Fibroblast of lung (primary cell): Measurements from ENCODE around the gene GALK2. TPM values are rescaled to one million over a fixed set of nuclear protein-coding genes. Genes with fewer than 3 reads are reported as not detected.
A peak's percentile ranks its signal among the peaks of the same experiment; 100 is the strongest.

ENCODE experiments used
- DNase-seq, 2 donors: peaks; one replicate each; pipeline versions ENCODE4 v3.0.0 to v3.0.0-alpha.2; 2010; ENCODE audit warnings: low read depth in 2 of 2
- H2AFZ ChIP-seq: 2 replicates; pipeline ENCODE4 v1.5.1; 2012; ENCODE audit warnings: low read length, control low read depth, inconsistent platforms
- H3K27ac ChIP-seq: 2 replicates; pipeline ENCODE4 v1.5.1; 2011; ENCODE audit warnings: low read length, control low read depth; ENCODE audit not compliant: insufficient read depth
- H3K27me3 ChIP-seq: 2 replicates; pipeline ENCODE4 v1.5.1; 2011; ENCODE audit warnings: mild to moderate bottlenecking, low read length; ENCODE audit not compliant: control insufficient read depth, insufficient read depth
- H3K36me3 ChIP-seq: 2 replicates; pipeline ENCODE4 v1.5.1; 2011; ENCODE audit warnings: low read length; ENCODE audit not compliant: control insufficient read depth, insufficient read depth
- H3K4me1 ChIP-seq: 2 replicates; pipeline ENCODE4 v1.5.1; 2011; ENCODE audit warnings: low read length; ENCODE audit not compliant: control insufficient read depth, insufficient read depth; ENCODE audit errors: extremely low read depth
- H3K4me2 ChIP-seq: 2 replicates; pipeline ENCODE4 v1.5.1; 2011; ENCODE audit warnings: low read length, control low read depth; ENCODE audit not compliant: insufficient read depth; ENCODE audit errors: extremely low read depth
- H3K4me3 ChIP-seq, 4 experiments: fragments of 200-600 bp in 1 of 4; sonication (generic) in 1 of 4; replicated peaks in 1 of 4; 2 replicates each; pipeline ENCODE4 v1.5.1; 2011 to 2016; ENCODE audit warnings: low read length in 4 of 4, low read depth in 3 of 4, mild to moderate bottlenecking in 3 of 4, control low read depth in 2 of 4, inconsistent platforms in 1 of 4, mixed read lengths in 1 of 4; ENCODE audit not compliant: insufficient read depth in 1 of 4; ENCODE audit errors: control extremely low read depth in 1 of 4
- H3K79me2 ChIP-seq: 2 replicates; pipeline ENCODE4 v1.5.1; 2012; ENCODE audit warnings: mild to moderate bottlenecking, low read length, inconsistent platforms; ENCODE audit not compliant: control insufficient read depth, insufficient read depth
- H3K9ac ChIP-seq: 2 replicates; pipeline ENCODE4 v1.5.1; 2011; ENCODE audit warnings: mild to moderate bottlenecking, low read length, control low read depth; ENCODE audit not compliant: insufficient read depth
- H3K9me3 ChIP-seq: 2 replicates; pipeline ENCODE4 v1.5.1; 2012; ENCODE audit warnings: low read depth, low read length; ENCODE audit not compliant: control insufficient read depth, insufficient read depth
- H4K20me1 ChIP-seq: 2 replicates; pipeline ENCODE4 v1.5.1; 2011; ENCODE audit warnings: low read length; ENCODE audit not compliant: control insufficient read depth, insufficient read depth; ENCODE audit errors: extremely low read depth
- EZH2 ChIP-seq: IDR thresholded peaks from 2 replicates; pipeline ENCODE4 v1.5.1; 2012; ENCODE audit warnings: low read length, control low read depth, mild to moderate bottlenecking; ENCODE audit errors: missing control alignments
- polyA plus RNA-seq, 2 donors: library from polyadenylated mRNA; depleted of rRNA in 1 of 2; stranded (reverse) in 1 of 2; unstranded in 1 of 2; fragments of >200 nt; gene quantifications; 2 replicates each; pipeline ENCODE4 v1.2.1, GENCODE V29; 2011 to 2012; ENCODE audit warnings: missing spikeins in 1 of 2
- total RNA-seq: library from RNA; depleted of rRNA; stranded (reverse); fragments of >200 nt; gene quantifications from 2 replicates; pipeline ENCODE4 v1.2.1, GENCODE V29; 2014
- TF ChIP-seq, protein P1 (sequence below), 2 donors: IDR thresholded peaks in 1 of 2; conservative IDR thresholded peaks in 1 of 2; 1 replicate in 1 of 2; 2 replicates in 1 of 2; pipeline ENCODE4 v1.5.1; 2011 to 2012; ENCODE audit warnings: low read length in 2 of 2, control low read depth in 1 of 2, inconsistent platforms in 1 of 2, low read depth in 1 of 2, mild to moderate bottlenecking in 1 of 2

GALK2 gene
- total and polyA plus RNA-seq, 2 donors (not counting 1 experiment from before 2014, with no cell fraction given), result 37.5 to 74.5 TPM

DNA sequence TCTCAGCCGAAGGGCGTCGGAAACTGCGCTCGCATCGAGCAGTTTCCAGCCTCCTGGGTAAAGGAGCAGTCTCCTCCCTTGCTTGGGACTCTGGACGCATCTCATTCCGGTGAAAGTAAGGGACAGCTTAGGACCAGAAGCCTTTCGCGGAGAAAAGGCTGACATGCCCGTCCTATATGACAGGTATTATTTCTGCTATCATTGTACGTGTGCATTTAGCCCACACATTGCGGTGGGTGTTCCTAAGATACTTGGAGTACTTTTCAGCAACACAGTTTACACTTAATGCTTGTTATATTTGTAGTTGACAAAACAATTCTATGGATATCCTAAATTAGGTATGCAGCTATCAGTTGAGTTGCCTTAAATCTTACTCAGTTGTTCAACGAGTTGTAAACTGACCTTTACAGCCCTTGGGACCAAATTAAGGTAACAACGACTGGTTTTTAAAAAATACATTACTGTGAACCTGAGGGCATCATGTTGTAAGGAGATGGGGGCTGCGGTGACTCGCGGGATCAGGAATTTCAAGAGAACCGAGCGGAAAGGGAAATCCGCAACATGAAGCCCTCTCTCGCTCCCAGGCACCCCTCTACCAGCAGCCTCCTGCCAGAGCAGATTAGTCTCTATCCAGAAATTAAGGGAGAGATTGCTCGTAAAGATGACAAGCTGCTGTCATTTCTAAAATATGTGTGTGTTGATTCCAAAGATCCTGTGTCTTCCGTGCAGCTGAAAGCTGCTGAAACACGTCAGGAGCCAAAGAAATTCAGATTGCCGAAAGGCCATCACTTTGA is 14.0 kb upstream of the GALK2 start:
- H3K4me1 ChIP-seq, result no peaks in the 10 kb centered on the region
- no peak for TF ChIP-seq EZH2
- TF ChIP-seq, protein P1, sequence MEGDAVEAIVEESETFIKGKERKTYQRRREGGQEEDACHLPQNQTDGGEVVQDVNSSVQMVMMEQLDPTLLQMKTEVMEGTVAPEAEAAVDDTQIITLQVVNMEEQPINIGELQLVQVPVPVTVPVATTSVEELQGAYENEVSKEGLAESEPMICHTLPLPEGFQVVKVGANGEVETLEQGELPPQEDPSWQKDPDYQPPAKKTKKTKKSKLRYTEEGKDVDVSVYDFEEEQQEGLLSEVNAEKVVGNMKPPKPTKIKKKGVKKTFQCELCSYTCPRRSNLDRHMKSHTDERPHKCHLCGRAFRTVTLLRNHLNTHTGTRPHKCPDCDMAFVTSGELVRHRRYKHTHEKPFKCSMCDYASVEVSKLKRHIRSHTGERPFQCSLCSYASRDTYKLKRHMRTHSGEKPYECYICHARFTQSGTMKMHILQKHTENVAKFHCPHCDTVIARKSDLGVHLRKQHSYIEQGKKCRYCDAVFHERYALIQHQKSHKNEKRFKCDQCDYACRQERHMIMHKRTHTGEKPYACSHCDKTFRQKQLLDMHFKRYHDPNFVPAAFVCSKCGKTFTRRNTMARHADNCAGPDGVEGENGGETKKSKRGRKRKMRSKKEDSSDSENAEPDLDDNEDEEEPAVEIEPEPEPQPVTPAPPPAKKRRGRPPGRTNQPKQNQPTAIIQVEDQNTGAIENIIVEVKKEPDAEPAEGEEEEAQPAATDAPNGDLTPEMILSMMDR (conservative IDR thresholded peaks at IDR 0.05 in 1 of 2, IDR thresholded peaks at IDR 0.05 in 1 of 2; ENCODE audit: low read depth in 1 of 2, low read length in 2 of 2), result no peak
- H3K79me2 ChIP-seq, result peaks cover 68% of the 10 kb centered on the region
- no peaks in the 10 kb centered on the region for H4K20me1 ChIP-seq
- peak overlapping the region; percentile 83 for H3K4me2 ChIP-seq
- peak; percentile 31 to 48 for DNase-seq
- H3K27ac ChIP-seq, result peak overlapping the region; percentile 95
- H3K4me3 ChIP-seq, result peak overlapping the region; percentile 86 to 100 (median 97)
- no peaks in the 10 kb centered on the region for H3K9me3 ChIP-seq
- peak overlapping the region; percentile 98 for H2AFZ ChIP-seq
- peak overlapping the region; percentile 74 for H3K9ac ChIP-seq
- H3K36me3 ChIP-seq, result no peaks in the 10 kb centered on the region
- no peaks in the 10 kb centered on the region for H3K27me3 ChIP-seq

DNA sequence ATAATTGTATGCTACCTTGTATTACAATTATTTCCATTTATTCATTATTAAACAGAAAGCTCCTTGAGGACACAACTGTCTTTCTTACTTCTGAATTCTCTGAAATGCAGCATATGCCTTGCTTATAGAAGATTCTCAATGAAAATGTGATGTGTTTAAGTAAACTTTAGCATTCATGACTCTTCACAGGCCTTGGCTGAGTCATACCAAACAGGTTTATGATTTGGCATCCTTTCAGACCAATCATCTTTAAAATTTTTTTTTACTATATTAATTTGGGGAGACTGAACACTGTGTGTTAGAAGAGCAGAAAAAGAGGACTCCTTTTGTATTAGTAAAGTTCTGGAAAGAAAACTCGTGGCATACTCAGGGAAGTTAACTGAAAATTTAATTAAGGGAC is 6.4 kb upstream of the GALK2 start:
- Histone ChIP-seq H3K27ac (no peak overlapping the region), H3K27me3 (no peaks in the 10 kb centered on the region), H3K79me2 (peaks cover 5% of the 10 kb centered on the region), H3K36me3 (peaks cover 4% of the 10 kb centered on the region), H2AFZ (no peak overlapping the region), H3K9ac (no peak overlapping the region), H3K9me3 (no peaks in the 10 kb centered on the region), H3K4me1 (no peaks in the 10 kb centered on the region), H3K4me3 (no peak overlapping the region), H3K4me2 (no peak overlapping the region), H4K20me1 (no peaks in the 10 kb centered on the region)
- DNase-seq, result no peak
- TF ChIP-seq EZH2, result no peak
- TF ChIP-seq, protein P1 (conservative IDR thresholded peaks at IDR 0.05 in 1 of 2, IDR thresholded peaks at IDR 0.05 in 1 of 2; ENCODE audit: low read depth in 1 of 2, low read length in 2 of 2), result no peak

DNA sequence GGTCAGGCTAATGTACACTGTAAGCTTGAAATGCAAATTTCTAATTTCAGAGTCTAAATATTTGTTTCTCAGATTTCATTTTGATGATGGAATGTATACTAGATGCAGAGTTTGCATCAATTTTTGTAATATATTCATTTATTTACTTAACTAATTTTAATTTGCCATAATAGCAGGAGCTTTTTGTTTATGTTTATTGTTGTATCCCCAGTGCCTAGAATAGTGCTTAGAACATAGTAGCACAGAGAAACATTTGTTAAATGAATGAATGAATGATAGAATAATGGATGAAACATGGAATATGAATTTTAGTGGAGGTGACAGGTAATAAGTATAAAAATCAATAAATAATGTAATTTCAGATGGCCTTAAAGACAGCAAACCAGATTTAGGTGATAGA is 5.2 kb upstream of the GALK2 start:
- DNase-seq, result no peak
- no peak overlapping the region for H3K9ac ChIP-seq
- H3K4me3 ChIP-seq, result no peak overlapping the region
- no peaks in the 10 kb centered on the region for H3K9me3 ChIP-seq
- H3K79me2 ChIP-seq, result peaks cover 4% of the 10 kb centered on the region
- H2AFZ ChIP-seq, result no peak overlapping the region
- H3K4me1 ChIP-seq, result no peaks in the 10 kb centered on the region
- H4K20me1 ChIP-seq, result no peaks in the 10 kb centered on the region
- H3K4me2 ChIP-seq, result no peak overlapping the region
- peaks cover 4% of the 10 kb centered on the region for H3K36me3 ChIP-seq
- H3K27me3 ChIP-seq, result no peaks in the 10 kb centered on the region
- no peak for TF ChIP-seq EZH2
- TF ChIP-seq, protein P1 (conservative IDR thresholded peaks at IDR 0.05 in 1 of 2, IDR thresholded peaks at IDR 0.05 in 1 of 2; ENCODE audit: low read depth in 1 of 2, low read length in 2 of 2), result no peak
- H3K27ac ChIP-seq, result no peak overlapping the region
